IMR-90 (cell line): ENCODE measurements around the gene LBHD2.

Experiments
- BHLHE40 ChIP-seq: fragments of 150-350 bp; IDR thresholded peaks from 2 replicates; pipeline ENCODE4 v1.6.1; 2016; ENCODE audit warnings: mild to moderate bottlenecking, low read depth, low read length
- CEBPB ChIP-seq: IDR thresholded peaks from 2 replicates; pipeline ENCODE4 v1.6.1; 2012; ENCODE audit warnings: low read depth, low read length, improper control_type of control experiment
- MAZ ChIP-seq: IDR thresholded peaks from 2 replicates; pipeline ENCODE4 v1.6.1; 2012; ENCODE audit warnings: low read depth, mild to moderate bottlenecking, low read length, improper control_type of control experiment, moderate library complexity, borderline replicate concordance
- MXI1 ChIP-seq: IDR thresholded peaks from 2 replicates; pipeline ENCODE4 v1.6.1; 2012; ENCODE audit warnings: low read depth, mild to moderate bottlenecking, low read length, moderate library complexity, borderline replicate concordance
- POLR2A ChIP-seq: IDR thresholded peaks from 2 replicates; pipeline ENCODE4 v1.6.1; 2012; ENCODE audit warnings: mild to moderate bottlenecking, low read depth, low read length
- RAD21 ChIP-seq: IDR thresholded peaks from 2 replicates; pipeline ENCODE4 v1.6.1; 2012; ENCODE audit warnings: low read length, improper control_type of control experiment
- RFX5 ChIP-seq: IDR thresholded peaks from 2 replicates; pipeline ENCODE4 v1.8.0; 2012; ENCODE audit warnings: low read depth, mild to moderate bottlenecking, low read length, moderate library complexity
- SMC3 ChIP-seq: fragments of 150-350 bp; IDR thresholded peaks from 2 replicates; pipeline ENCODE4 v1.6.1; 2016; ENCODE audit warnings: low read depth, mild to moderate bottlenecking, antibody characterized with exemption, low read length, moderate library complexity
- TF ChIP-seq, protein P1 (sequence below): conservative IDR thresholded peaks from 2 replicates; pipeline ENCODE4 v1.5.1; 2012; ENCODE audit warnings: mild to moderate bottlenecking, low read depth, low read length, improper control_type of control experiment
- TF ChIP-seq, protein P2 (sequence below): fragments of 150-350 bp; IDR thresholded peaks from 2 replicates; pipeline ENCODE4 v1.6.1; 2017; ENCODE audit warnings: mild to moderate bottlenecking, antibody characterized with exemption, low read length, low read depth
- TF ChIP-seq, protein P3 (sequence below): fragments of 150-350 bp; IDR thresholded peaks from 2 replicates; pipeline ENCODE4 v1.6.1; 2016; ENCODE audit warnings: low read depth, mild to moderate bottlenecking, low read length, moderate library complexity, borderline replicate concordance

DNA sequence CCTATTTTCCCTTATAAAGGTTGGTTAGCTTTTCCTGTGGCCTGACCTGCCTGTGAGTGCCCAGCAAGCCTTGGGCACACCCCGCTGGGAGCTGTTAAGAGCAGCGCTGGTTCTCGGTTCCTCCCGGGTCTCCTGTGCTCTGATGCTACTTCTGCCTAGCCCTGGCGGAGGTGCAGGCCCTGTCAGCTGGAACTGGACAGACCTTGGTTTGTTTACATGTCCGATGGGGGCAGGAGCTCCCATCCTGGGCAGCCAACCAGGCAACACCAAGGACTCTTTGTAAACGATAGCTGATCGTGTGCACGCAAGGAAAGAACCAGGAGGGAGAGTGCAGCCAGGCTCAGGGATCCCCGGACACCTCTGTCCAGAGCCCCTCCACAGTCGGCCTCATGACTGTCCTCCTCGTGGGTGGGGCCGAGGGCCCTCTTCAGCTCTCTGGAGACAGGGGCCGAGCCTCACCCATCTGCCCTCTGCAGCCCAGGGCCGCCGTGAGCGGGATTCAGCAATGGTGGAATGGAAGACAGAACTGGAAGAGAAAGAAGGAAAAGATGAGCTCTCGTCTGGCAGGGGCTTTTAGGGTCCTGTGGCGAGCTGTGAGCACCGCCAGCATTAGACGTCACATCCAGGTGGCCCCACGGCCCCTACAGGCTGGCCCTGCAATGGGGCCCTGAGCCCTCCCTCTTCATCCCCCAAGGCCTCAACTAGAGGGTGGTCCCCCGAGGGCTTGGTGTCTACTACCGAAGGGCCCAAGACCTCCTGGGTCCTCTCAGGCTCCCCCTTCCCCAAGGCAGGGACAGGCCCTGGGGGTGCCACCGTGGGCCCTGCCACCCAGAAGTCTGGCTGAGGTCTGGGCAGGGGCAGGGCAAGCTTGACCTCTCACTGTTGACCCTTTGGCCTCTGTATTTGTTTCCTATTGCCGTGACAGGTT, 51.6 kb downstream of the LBHD2 start:
- TF ChIP-seq, protein P1, sequence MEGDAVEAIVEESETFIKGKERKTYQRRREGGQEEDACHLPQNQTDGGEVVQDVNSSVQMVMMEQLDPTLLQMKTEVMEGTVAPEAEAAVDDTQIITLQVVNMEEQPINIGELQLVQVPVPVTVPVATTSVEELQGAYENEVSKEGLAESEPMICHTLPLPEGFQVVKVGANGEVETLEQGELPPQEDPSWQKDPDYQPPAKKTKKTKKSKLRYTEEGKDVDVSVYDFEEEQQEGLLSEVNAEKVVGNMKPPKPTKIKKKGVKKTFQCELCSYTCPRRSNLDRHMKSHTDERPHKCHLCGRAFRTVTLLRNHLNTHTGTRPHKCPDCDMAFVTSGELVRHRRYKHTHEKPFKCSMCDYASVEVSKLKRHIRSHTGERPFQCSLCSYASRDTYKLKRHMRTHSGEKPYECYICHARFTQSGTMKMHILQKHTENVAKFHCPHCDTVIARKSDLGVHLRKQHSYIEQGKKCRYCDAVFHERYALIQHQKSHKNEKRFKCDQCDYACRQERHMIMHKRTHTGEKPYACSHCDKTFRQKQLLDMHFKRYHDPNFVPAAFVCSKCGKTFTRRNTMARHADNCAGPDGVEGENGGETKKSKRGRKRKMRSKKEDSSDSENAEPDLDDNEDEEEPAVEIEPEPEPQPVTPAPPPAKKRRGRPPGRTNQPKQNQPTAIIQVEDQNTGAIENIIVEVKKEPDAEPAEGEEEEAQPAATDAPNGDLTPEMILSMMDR, result no peak
- TF ChIP-seq POLR2A (no peak), RAD21 (no peak), CEBPB (no peak), SMC3 (no peak), MAZ (no peak), BHLHE40 (no peak), RFX5 (no peak), MXI1 (no peak)
- TF ChIP-seq, protein P2, sequence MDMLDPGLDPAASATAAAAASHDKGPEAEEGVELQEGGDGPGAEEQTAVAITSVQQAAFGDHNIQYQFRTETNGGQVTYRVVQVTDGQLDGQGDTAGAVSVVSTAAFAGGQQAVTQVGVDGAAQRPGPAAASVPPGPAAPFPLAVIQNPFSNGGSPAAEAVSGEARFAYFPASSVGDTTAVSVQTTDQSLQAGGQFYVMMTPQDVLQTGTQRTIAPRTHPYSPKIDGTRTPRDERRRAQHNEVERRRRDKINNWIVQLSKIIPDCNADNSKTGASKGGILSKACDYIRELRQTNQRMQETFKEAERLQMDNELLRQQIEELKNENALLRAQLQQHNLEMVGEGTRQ, result no peak
- TF ChIP-seq, protein P3, sequence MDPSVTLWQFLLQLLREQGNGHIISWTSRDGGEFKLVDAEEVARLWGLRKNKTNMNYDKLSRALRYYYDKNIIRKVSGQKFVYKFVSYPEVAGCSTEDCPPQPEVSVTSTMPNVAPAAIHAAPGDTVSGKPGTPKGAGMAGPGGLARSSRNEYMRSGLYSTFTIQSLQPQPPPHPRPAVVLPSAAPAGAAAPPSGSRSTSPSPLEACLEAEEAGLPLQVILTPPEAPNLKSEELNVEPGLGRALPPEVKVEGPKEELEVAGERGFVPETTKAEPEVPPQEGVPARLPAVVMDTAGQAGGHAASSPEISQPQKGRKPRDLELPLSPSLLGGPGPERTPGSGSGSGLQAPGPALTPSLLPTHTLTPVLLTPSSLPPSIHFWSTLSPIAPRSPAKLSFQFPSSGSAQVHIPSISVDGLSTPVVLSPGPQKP, result no peak
